T-helper 22 cell (primary cell): ENCODE measurements around the gene MRC2.

Source experiments
- DNase-seq: peaks from one replicate; pipeline ENCODE4 v3.0.0-alpha.2; 2020; ENCODE audit warnings: low read depth

MRC2 gene

DNA sequence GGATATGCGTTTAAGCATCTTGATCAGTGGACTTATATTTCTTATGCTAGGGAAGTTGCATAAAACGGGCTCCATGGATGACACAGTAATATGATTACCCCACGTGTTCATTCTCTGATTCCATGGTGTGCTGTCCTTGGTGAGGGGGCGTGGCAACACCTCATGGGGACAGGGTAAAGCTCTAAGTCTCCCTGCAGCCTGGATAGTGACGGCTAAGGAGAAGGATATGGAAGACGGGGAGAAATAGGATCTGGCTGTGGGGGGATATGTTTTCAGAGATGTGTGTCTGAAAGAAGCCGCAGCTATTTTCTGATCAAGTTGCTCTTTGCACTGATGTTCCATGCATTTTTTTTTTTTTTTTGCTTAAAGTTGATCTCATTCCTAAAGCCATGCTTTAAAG, 96.4 kb downstream of the MRC2 start:
- DNase-seq: no peak

DNA sequence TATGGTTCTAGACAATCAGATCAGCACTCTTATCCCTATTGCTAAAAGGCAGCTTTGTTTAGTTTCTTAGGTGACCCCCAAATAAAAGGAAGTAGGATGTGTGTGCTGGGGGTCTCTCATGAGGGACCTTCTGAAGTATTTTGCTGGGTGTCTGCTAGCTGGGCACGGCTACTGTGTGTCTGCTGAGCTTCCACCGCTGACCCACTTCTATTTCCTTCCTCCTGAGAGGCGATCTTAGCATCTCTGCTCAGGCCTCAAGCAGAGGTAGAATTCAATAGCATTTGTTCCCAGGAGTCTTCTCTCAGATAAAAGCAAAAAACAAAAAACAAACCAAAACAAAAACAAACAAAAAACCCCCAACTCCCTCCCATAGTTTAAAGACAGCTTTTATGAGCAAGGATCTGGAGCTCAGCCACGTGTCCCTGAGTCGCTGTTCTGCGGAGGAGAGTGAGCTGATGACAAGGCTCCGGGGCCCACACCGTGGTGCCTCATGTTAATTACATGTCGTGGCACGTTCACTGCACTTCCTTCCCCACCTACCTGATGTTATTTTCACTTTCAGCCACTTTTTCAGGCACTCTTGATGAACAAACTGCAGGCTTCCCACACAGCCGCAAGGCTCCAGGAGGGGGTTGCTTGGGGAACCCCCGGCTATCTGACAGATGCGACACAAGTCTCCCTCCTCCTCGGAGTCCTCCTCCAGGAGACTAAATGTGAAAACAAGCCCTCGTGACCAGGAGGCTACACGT, 97.1 kb downstream of the MRC2 start:
- DNase-seq: peak; percentile 38

DNA sequence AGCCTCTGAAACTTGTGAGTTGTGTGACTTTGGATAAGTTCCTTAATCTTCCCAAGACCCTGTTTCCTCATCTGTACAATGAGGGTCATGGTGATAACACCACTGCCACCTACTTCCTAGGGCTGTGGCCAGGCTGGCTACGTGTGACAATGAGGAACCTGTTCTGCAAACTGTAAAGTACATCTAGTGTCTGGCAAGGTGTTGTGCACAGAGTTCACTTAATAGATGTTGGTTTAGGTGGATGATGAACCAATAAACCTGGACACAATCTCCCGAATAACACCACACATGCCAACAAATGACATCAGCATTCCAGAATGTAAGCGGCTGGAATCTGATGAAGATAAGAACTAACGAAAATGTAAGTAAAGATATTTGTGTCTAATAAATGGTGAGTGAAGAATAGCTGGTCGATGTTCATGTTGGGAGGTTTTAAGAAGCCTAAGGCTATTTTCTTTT, 98.3 kb downstream of the MRC2 start:
- no peak for DNase-seq

DNA sequence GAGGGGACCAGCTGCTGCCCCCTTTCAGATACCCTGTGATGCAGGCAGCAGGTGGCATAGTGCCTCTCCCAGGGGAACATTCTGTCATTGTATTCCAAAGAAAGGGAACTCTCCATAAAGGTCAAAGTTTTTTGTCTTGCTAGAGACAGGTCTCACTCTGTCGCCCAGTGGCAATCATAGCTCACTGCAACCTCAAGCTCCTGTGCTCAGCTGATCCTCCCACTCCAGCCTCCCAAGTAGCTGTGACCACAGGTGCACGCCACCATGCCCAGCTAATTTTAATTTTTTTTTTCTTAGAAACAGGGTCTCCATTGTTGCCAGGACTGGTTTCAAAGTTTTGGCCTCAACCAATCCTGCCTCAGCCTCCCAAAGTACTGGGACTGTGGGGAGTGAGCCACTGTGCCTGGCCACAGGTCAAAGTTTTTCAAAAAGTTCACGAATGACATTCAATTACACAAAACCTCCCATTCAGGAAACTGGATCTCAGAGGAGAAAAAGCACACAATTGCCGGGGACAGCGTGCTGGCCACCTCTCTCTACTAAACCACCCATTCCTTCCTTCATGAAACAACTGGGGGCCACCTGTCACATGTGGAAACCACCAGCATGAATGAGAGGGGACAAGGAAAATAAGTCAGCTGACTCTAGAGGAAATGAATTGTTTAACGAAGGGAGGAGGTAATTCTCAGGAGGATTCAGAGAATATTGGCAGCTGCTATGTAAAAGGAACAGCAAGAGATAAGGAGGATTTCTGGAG, 100.6 kb downstream of the MRC2 start:
- DNase-seq: no peak

DNA sequence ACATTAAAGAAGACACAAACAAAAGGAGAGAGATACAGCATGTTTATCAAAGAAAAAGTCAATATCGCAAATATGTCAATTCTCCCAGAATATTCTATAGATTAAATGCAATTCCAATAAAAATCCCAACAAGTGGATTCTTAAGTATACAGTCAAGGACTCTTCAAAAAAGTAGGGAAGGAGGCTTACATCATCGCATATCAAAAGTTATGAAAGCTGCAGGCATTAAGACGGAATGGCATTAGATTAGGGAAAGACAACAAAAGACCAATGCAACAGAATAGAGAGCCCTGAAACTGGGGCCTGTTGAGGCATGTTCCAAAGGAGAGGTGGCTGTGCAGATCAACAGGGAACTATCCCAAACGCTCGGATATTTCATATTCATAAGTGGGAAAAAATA, 104.7 kb downstream of the MRC2 start:
- DNase-seq: no peak

DNA sequence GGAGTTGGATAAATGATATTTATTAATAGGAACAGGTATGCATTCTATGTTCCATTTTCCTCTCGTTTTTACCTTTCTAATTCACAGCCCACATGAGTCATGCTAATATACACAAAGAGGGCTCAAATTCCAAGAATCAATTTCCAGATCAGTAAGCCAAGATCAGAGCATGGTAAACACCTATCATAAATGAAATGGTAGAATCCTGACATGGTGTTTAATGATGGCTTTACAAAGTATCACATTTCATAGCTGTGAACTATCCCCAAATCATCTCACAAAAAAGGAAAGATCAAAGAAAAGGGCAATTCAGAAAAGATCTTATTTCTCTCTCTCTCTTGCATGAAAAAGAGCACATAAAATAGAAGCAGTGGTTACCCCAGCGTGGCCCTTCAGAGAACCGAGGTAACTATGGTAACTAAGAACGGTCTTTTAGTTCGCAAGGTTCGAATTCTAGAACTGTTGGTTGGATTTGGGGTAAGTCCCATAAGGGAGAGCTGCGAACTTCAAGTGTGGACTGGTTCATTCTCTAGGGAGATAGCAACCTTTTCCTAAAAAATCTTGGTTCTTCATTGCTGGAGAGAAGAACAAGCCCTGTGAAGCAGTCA, 107.7 kb downstream of the MRC2 start:
- DNase-seq: no peak

DNA sequence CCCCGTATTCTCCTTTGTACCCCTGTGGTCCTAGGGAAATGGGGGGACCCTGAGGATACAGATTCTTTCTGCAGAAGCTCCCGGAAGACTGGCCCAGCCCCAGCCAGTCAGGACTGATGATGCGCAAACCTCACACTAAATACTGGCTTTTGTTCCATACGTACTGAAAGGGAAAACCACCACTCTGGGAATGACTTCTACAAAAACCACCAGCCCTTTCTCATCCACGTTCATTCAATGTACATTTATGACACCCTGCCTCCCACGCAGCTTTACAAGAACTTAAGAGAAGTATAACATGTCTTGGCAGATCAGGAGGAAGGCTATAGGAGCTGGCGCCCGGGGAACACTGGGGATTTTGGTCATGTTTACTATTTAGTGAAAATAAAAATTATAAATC, 110.0 kb downstream of the MRC2 start:
- DNase-seq: no peak

DNA sequence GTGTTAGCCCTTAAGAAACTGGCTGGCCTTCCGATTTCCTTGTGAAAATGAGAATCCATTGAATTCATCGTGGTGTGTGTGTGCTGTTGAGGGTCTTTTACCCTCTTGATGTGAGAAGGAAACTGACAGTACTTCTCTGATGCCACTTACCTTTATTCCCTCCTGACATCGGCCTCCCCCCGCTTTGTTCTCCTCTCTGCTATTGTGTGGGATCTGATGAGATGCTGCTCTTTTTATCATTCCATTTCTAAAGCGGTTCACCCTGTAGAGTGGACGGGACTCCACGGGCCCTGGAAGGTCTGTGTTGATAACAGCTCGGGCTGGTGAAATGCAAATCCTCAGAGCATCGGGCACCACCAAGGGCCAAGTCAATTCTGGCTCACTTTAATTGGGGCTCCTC, 110.8 kb downstream of the MRC2 start:
- DNase-seq: no peak

DNA sequence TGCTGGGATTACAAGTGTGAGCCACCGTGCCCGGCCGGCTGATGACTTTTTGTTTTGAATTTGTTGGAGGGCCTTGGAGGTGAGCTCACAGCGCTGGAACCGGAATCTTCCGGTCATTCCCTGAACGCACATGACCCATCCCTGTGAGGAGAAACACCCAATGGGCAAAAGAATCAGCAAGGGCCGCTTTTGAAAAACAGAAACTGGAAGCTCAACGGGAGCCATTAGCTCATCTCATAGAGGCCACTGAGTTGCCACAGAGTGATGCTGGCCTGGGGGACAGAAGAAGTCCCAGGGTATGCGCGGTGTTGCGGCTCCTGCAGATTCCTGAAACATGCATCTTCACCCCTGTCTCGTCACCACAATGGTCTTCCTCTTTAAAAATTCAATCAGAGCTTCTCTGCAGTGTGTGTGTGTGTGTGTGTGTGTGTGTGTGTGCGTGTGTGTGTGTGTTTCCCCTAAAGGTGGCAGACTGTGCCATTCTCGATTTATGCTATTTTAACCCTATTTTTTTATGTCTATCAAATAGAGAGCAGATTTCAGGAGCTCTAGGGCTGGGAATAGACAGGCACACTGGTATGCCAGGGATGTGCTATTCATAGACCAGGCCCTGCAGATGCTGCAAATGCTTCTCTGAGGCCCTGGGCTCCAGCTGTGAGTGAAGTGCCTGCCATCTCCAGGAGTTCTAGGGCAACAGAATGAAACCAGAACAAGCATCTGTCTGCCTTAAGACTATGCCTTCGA, 112.3 kb downstream of the MRC2 start:
- DNase-seq: no peak

DNA sequence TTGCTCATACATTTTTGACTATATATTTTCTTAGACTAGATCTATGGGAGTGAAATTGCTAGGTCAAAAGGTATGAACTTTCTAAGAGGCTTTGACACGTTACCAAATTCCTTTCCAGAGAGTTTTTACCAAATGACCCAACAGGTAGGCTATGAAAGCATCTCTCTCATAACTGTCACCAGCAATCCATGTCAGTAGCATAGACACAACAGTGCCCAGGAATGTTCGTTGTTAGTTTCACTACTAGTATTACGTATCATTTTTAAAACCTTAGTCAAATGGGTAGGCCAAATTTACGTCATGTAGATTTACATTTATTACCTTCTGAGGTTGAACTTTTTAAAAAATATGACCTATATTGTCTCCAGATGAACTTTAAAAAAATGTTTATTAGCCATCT, 113.8 kb downstream of the MRC2 start:
- DNase-seq: no peak
